ENCODE results near the gene DCLK1.

DNA sequence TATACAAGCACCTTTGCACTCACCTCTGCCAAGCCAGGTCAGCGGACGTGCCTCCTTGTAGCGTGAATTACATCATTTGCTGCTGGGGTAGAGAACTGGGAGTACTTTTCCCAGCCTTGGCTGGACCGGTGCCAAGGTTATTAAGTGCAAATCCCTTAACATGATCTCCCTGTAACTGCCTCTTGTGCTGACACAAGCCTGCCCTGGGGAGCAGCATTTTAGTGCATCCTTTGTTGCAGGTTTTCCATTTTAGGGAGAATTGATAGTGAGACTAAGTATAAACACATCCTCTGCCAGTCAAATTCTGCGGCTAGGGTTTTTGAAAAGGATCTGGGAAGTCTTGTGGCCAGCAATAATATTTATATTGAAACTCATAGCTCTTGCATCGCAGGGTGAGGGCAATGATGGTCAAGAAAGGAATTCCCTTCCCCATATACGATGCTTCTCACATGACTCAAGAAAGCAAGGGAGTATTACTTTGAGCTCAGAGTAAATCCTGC, 32.7 kb upstream of the DCLK1 start:
- TF ChIP-seq POLR2AphosphoS5 (IDR thresholded peaks at IDR 0.05), result no peak
- TF ChIP-seq, protein P1, sequence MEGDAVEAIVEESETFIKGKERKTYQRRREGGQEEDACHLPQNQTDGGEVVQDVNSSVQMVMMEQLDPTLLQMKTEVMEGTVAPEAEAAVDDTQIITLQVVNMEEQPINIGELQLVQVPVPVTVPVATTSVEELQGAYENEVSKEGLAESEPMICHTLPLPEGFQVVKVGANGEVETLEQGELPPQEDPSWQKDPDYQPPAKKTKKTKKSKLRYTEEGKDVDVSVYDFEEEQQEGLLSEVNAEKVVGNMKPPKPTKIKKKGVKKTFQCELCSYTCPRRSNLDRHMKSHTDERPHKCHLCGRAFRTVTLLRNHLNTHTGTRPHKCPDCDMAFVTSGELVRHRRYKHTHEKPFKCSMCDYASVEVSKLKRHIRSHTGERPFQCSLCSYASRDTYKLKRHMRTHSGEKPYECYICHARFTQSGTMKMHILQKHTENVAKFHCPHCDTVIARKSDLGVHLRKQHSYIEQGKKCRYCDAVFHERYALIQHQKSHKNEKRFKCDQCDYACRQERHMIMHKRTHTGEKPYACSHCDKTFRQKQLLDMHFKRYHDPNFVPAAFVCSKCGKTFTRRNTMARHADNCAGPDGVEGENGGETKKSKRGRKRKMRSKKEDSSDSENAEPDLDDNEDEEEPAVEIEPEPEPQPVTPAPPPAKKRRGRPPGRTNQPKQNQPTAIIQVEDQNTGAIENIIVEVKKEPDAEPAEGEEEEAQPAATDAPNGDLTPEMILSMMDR (IDR thresholded peaks at IDR 0.05), result no peak
- TF ChIP-seq POLR2A (IDR thresholded peaks at IDR 0.05), result no peak
- no peak for TF ChIP-seq EP300 (IDR thresholded peaks at IDR 0.05; ENCODE audit: low read depth)
